Heart right ventricle (tissue), 16 donors: ENCODE measurements around the gene LRIT1. TPM values are rescaled to one million over a fixed set of nuclear protein-coding genes. Genes with fewer than 3 reads are reported as not detected.

Experiments used
- ATAC-seq, 8 donors: fragments of 200-7000 bp; cut with Tn5 transposase; one replicate each; pipeline ENCODE4 v1.9.1; 2020; ENCODE audit warnings: mild to moderate bottlenecking in 8 of 8, moderate library complexity in 8 of 8, moderate number of reproducible peaks in 1 of 8
- DNase-seq, 2 donors: peaks; one replicate each; pipeline ENCODE4 v3.0.0-alpha.2; 2020
- H3K27ac ChIP-seq, 10 donors: fragments of 200-600 bp; sonication (generic) in 2 of 10; one replicate each; pipeline versions ENCODE4 v1.5.0 to v1.8.0; 2020 to 2022; ENCODE audit warnings: mild to moderate bottlenecking in 3 of 10
- H3K27me3 ChIP-seq, 7 donors: fragments of 200-600 bp; one replicate each; pipeline ENCODE4 v1.8.0; 2021 to 2022; ENCODE audit warnings: mild to moderate bottlenecking in 2 of 7
- H3K36me3 ChIP-seq, 9 donors: fragments of 200-600 bp; sonication (generic) in 1 of 9; one replicate each; pipeline versions ENCODE4 v1.5.0 to v1.8.0; 2020 to 2022; ENCODE audit warnings: mild to moderate bottlenecking in 2 of 9
- H3K4me1 ChIP-seq, 9 donors: fragments of 200-600 bp; sonication (generic) in 1 of 9; one replicate each; pipeline versions ENCODE4 v1.5.0 to v1.8.0; 2020 to 2022; ENCODE audit warnings: mild to moderate bottlenecking in 4 of 9
- H3K4me3 ChIP-seq, 10 donors: fragments of 200-600 bp; sonication (generic) in 2 of 10; one replicate each; pipeline versions ENCODE4 v1.5.0 to v1.8.0; 2020 to 2022; ENCODE audit warnings: mild to moderate bottlenecking in 7 of 10, moderate library complexity in 2 of 10
- H3K9me3 ChIP-seq, 11 donors: fragments of 200-600 bp in 10 of 11; sonication (generic) in 2 of 11; one replicate each; pipeline versions ENCODE4 v1.5.0 to v1.8.0; 2013 to 2022; ENCODE audit warnings: mild to moderate bottlenecking in 2 of 11, control low read depth in 1 of 11, moderate library complexity in 1 of 11
- WGBS, 2 donors: extraction: QIAGEN DNeasy Blood & Tissue Kit; methylation state at CpG; one replicate each; pipeline ENCODE4 v1.1.7; 2013; ENCODE audit warnings: inconsistent platforms in 1 of 2; 5-methylcytosine and 5-hydroxymethylcytosine counted together
- intact Hi-C, 10 donors: fragments of 100-400 bp; cut with DNase I; formaldehyde crosslinking; loops; one replicate each; pipeline versions ENCODE4 v1.11.1 to v1.14.2; 2022
- polyA plus RNA-seq, 2 donors: library from polyadenylated mRNA; stranded (reverse); fragments of 200-250 nt; gene quantifications; one replicate each; pipeline ENCODE4 v1.2.3, GENCODE V29; 2013
- total RNA-seq, 10 donors: library from RNA; stranded (reverse); fragmentation: NEBNext Ultra II Directional in 3 of 10; extraction: Animal tissue kit (Norgen Biotek cat#: 25700) in 3 of 10; gene quantifications; one replicate each; pipeline versions ENCODE4 v1.2.1 to v1.2.4, GENCODE V29; 2021 to 2023
- TF ChIP-seq, protein P1 (sequence below), 9 donors: fragments of 200-600 bp; sonication (generic) in 2 of 9; IDR thresholded peaks; one replicate each; pipeline versions ENCODE4 v1.5.0 to v1.8.0; 2021 to 2022; ENCODE audit warnings: antibody characterized with exemption in 9 of 9, mild to moderate bottlenecking in 5 of 9, moderate library complexity in 1 of 9
- donor health status: Arrhythmogenic right ventricular cardiomyopathy.
- donor health status: ischemic (EF 13 %, LVEDD 7.1; RV severe dilation, severe dysfunction).
- donor health status: healthy with polysubstance abuse.
- donor health status: DM: no; HTN: yes; CAD: no.
- donor health status: DM: no; HTN: no; CAD: no.
- donor health status: ischemic (EF 25% LVEDD 6.9; RV normal size, moderate dysfunction).
- donor health status: ischemic (EF 25% LVEDD 5.7; RV mildly dilated, moderate dysfunction).
- donor health status: healthy.
- donor health status: DM: yes; HTN: yes; CAD: no.
- donor health status: Ischemic cardiomyopathy.
- donor health status: ischemic (EF 35%, LVEDD 5.7; RV mildly dilated, moderate dysfunction).
- donor health status: nonischemic (EF 11% LVEDD 7.7; RV severe dilation, severe dysfunction).
- donor health status: DM: yes; HTN: yes; CAD: no.
- donor health status: PGD.
- donor health status: ischemic (EF 29% LVEDD 5.4; RV normal size, mild dysfunction).
- donor health status: nonischemic (EF 23%, LVEDD 6.1; RV moderate dilation, normal function).

Gene LRIT1
- total and polyA plus RNA-seq, 12 donors: 0.10 to 0.17 TPM; not detected in 10

DNA sequence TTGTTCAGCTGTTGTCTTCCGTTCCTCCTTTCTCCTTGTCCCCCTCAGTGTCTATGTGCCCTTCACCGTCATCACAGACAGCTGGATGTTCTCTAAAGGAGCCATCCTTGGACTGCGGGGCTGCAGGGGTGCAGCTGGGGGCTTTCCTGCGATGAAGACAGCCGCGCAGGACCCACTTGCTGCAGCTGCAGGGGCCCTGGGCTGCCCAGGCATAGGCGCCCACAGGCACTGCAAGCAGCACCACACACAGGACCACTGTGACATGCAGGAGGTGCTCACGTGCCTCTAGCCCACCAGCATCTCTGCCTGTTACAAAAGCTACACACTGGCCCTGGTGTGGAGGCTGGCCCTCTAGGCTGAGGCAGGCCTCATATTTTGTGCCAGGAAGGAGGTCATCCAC is 19.4 kb downstream of the LRIT1 start:
- Histone ChIP-seq H3K4me3 (no peak overlapping the region), H3K9me3 (peaks cover 0 to 5% (median 0%) of the 10 kb centered on the region in 11 donors), H3K27me3 (peaks cover 0 to 25% (median 0%) of the 10 kb centered on the region in 7 donors), H3K36me3 (no peaks in the 10 kb centered on the region), H3K4me1 (no peaks in the 10 kb centered on the region), H3K27ac (no peak overlapping the region)
- TF ChIP-seq, protein P1, sequence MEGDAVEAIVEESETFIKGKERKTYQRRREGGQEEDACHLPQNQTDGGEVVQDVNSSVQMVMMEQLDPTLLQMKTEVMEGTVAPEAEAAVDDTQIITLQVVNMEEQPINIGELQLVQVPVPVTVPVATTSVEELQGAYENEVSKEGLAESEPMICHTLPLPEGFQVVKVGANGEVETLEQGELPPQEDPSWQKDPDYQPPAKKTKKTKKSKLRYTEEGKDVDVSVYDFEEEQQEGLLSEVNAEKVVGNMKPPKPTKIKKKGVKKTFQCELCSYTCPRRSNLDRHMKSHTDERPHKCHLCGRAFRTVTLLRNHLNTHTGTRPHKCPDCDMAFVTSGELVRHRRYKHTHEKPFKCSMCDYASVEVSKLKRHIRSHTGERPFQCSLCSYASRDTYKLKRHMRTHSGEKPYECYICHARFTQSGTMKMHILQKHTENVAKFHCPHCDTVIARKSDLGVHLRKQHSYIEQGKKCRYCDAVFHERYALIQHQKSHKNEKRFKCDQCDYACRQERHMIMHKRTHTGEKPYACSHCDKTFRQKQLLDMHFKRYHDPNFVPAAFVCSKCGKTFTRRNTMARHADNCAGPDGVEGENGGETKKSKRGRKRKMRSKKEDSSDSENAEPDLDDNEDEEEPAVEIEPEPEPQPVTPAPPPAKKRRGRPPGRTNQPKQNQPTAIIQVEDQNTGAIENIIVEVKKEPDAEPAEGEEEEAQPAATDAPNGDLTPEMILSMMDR (IDR thresholded peaks at IDR 0.05): no peak
- intact Hi-C loops: no loop called here
- DNase-seq: no peak
- WGBS, 2 donors: 76 to 84% methylated on average over 8 of the region's 8 CpGs
- ATAC-seq: no peak

DNA sequence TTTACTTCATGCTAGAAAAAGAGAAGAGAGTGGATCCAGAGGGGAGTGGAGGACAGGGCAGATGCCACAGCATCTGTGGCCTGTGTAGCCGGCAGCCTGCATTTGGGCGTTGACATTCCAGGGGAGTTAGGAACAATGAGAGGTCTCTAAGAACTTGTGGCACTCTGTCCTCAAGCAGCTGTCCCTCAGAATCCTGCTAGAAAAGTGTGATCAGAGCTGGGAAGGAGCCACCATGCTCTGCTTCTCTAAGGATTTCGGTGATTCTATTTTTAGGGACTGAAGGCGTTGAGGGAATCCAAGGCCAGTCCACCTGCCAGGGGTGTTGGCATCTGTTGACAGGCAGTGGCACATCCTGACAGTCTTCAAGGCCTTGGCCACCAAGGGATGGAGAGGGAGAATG is 23.6 kb downstream of the LRIT1 start:
- H3K4me3 ChIP-seq: no peak overlapping the region
- H3K27me3 ChIP-seq: peaks cover 0 to 13% (median 0%) of the 10 kb centered on the region in 7 donors
- no peak overlapping the region for H3K27ac ChIP-seq
- DNase-seq (no peak), ATAC-seq (no peak)
- H3K4me1 ChIP-seq: no peaks in the 10 kb centered on the region
- no peaks in the 10 kb centered on the region for H3K36me3 ChIP-seq
- intact Hi-C loops: no loop called here
- peaks cover 0 to 5% (median 0%) of the 10 kb centered on the region in 11 donors for H3K9me3 ChIP-seq
- TF ChIP-seq, protein P1 (IDR thresholded peaks at IDR 0.05): no peak
- WGBS, 2 donors: 82 to 93% methylated on average over 4 of the region's 4 CpGs

DNA sequence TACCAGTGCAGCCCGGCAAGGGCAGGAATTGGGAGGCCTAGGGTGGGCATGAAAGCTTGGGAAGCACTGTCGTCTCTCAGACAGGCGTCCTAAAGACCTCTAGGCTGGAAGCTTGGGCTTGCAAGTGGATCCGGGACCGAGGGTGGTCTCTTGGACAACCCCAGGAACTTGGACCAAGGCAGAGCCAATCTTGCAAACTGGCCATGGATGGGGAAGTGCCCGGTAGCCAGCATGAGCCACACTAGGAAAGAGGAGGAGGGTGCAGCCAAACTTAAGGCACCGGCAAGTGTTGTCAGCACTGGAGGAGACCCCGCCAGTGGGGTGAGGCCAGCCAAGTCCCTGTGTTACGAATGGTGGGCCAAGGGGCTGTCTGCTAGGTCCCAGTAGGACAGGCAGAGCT is 24.5 kb downstream of the LRIT1 start:
- 85% methylated on average over 9 of the region's 9 CpGs for WGBS, 2 donors
- intact Hi-C loops: no loop called here

DNA sequence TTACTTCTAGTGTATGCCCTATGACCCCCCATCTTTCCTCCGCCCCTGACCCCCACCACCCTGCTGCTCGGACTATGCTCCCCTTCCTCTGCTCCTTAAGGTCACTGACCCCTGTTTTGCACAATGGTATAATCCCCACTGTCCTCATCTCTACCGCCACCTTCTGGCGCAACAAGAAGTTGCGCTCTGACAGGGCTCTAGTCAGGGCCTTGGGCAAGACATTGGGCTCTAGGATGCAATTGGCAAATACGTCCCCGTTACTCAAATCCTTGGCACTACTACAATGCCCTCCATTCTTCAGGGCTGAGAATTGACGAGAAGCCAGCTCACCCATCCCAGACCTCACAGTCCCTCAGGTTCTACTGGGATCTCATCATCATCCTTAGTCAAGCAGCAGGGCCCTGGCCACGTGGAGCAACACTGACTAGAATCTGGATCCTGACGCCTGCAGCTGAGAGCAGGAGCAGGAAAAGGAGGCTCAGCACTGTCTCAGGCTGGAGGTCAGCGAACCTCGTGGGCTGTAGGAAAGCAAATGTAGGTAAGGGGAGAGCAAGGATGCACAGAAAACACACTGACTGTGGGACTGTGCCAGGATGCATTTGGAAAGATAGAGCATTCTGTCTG is 26.6 kb downstream of the LRIT1 start:
- Histone ChIP-seq H3K36me3 (no peaks in the 10 kb centered on the region), H3K27ac (no peak overlapping the region), H3K4me1 (no peaks in the 10 kb centered on the region), H3K4me3 (no peak overlapping the region), H3K9me3 (peaks cover 0 to 3% (median 0%) of the 10 kb centered on the region in 11 donors), H3K27me3 (peaks cover 0 to 9% (median 4%) of the 10 kb centered on the region in 7 donors)
- WGBS, 2 donors: 49 to 50% methylated on average over 12 of the region's 12 CpGs
- ATAC-seq (peak in 3 of 8 donors; percentile 20 to 44 (median 31)), DNase-seq (no peak)
- intact Hi-C loops: no loop called here
- TF ChIP-seq, protein P1 (IDR thresholded peaks at IDR 0.05): peak in 7 of 9 donors; percentile 19 to 43 (median 27)

More for the DNA sequence above, 24.5 kb downstream of the LRIT1 start:
- Histone ChIP-seq H3K9me3 (peaks cover 0 to 5% (median 0%) of the 10 kb centered on the region in 11 donors), H3K4me1 (no peaks in the 10 kb centered on the region), H3K36me3 (no peaks in the 10 kb centered on the region), H3K27me3 (peaks cover 0 to 9% (median 2%) of the 10 kb centered on the region in 7 donors), H3K27ac (no peak overlapping the region), H3K4me3 (no peak overlapping the region)
- DNase-seq (no peak), ATAC-seq (no peak)
- TF ChIP-seq, protein P1 (IDR thresholded peaks at IDR 0.05): no peak
